ENCODE results near the gene LRRC59.

LRRC59 gene

GRCh38 chr17:50440172-50440837, 43.0 kb upstream of the LRRC59 start:
- no peak for TF ChIP-seq CTCF (IDR thresholded peaks at IDR 0.05; ENCODE audit: control insufficient read depth, insufficient read depth, low read depth, low read length, missing control alignments)
- no peak for DNase-seq (ENCODE audit: low read depth)

GRCh38 chr17:50439008-50439407, 41.7 kb upstream of the LRRC59 start:
- no peak for TF ChIP-seq CTCF (IDR thresholded peaks at IDR 0.05; ENCODE audit: control insufficient read depth, insufficient read depth, low read depth, low read length, missing control alignments)
- H3K4me3 ChIP-seq (ENCODE audit: control insufficient read depth, low read depth, low read length) = no peak overlapping the region
- DNase-seq (ENCODE audit: low read depth) = no peak

More at GRCh38 chr17:50440172-50440837, 43.0 kb upstream of the LRRC59 start:
- no peak overlapping the region for H3K4me3 ChIP-seq (ENCODE audit: control insufficient read depth, low read depth, low read length)

DNA sequence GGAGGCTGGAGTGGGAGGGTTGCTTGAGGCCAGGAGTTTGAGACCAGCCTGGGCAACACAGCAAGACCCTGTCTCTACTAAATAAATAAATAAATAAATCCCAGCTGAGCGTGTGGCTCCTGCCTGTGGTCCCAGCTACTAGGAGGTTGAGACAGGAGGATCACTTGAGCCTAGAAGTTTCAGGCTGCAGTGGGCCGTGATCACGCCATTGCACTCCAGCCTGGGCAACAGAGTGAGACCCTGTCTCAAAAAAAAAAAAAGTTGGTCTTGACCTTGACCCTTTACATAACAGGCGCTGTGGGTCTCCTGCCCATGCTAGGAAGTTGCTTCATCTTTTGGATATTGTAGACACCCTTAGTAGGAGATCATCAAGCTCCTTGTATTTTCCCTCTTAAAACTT, 40.1 kb upstream of the LRRC59 start:
- DNase-seq (ENCODE audit: low read depth) = no peak
- no peak overlapping the region for H3K4me3 ChIP-seq (ENCODE audit: control insufficient read depth, low read depth, low read length)
- no peak for TF ChIP-seq CTCF (IDR thresholded peaks at IDR 0.05; ENCODE audit: control insufficient read depth, insufficient read depth, low read depth, low read length, missing control alignments)

DNA sequence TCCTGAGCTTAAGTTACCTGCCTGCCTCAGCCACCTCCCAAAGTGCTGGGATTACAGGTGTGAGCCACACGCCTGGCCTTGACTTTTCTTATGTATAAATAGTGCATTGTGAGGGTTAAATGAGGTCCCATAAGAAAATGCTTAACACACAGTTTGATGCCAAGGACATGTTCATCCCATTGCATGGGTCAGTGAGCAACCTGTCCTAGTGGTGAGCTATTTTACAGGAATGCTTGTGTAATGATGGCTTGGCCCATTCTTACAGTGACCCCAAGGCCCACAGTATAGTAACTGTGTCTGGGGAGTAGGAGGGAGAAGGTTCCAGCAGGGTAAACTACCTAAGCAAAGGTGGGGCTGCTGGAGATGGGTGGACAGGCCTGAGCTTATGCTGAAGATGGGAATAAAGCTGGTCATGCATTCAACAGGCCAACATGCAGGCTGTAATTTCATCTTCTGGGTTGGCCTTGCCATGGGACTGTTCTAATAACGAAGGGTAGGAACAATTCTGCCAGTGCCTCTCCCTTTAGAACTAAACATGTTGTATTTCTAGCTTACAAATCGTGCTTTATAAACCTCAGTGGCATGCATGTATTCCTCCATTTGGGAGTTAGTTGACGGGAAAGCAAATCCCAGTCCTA, 34.9 kb upstream of the LRRC59 start:
- no peak for DNase-seq (ENCODE audit: low read depth)
- TF ChIP-seq CTCF (IDR thresholded peaks at IDR 0.05; ENCODE audit: control insufficient read depth, insufficient read depth, low read depth, low read length, missing control alignments) = no peak
- no peak overlapping the region for H3K4me3 ChIP-seq (ENCODE audit: control insufficient read depth, low read depth, low read length)

DNA sequence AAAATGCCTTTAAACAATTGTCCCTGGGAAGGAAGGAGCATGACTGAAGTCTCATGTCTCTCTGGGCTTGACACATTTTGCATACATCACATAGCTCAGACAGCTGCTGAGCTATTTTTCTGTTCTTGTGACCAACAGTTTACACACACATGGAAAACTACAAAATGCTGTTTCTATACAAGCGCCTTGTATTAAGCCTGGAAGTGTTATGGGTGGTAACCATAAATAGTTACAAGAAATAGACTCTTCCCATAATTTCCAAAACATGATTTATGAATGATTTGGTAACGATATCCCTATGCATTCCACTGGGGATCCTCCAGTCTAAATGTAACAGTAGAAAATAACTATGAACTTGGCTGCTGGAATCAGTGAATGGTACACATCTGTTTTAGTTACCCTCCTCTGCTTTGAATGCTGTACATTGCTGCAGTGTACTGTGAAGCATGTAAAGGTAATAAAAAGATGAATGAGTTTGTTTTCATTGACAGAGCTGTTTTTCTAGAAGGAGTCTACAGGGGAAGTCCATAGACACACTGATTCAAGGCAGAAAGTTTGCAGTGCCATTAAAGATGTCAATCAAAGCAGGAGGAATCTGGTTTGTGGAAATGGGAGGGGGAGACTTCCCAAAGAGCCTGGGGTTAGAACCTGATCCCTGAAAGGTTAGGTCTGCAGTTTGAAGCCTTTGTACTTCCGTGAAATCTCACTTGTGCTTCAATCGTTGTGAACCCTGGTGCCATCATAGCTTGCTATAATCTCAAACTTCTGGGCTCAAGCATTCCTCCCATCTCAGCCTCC, 33.7 kb upstream of the LRRC59 start:
- TF ChIP-seq CTCF (IDR thresholded peaks at IDR 0.05; ENCODE audit: control insufficient read depth, insufficient read depth, low read depth, low read length, missing control alignments) = no peak
- no peak overlapping the region for H3K4me3 ChIP-seq (ENCODE audit: control insufficient read depth, low read depth, low read length)
- no peak for DNase-seq (ENCODE audit: low read depth)

DNA sequence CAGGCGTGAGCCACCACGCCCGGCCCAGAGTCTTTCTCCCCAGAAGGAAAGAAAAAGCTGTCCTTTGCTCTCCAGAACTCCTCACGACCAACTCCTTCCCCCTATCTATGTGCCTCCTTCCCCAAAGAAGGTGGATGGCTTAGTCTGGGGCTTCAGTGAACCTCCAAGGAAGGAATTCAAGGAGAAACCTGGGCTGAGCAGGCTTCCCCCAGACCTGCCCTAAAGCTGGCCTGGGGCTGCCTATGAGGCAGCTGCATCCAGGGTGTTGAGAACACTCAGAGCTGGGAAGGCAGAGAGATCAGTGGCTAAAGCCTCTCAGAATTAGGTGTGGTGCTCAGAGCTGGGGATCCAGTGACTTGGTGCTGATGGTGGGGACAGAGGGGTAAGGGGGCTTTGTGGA, 32.5 kb upstream of the LRRC59 start:
- no peak for DNase-seq (ENCODE audit: low read depth)
- H3K4me3 ChIP-seq (ENCODE audit: control insufficient read depth, low read depth, low read length) = no peak overlapping the region
- no peak for TF ChIP-seq CTCF (IDR thresholded peaks at IDR 0.05; ENCODE audit: control insufficient read depth, insufficient read depth, low read depth, low read length, missing control alignments)
